ENCODE measurements around the gene THOC1. TPM values are rescaled to one million over a fixed set of nuclear protein-coding genes. Genes with fewer than 3 reads are reported as not detected.
A peak's percentile ranks its signal among the peaks of the same experiment; 100 is the strongest.
"Not testable (repeated sequence)": the region's sequence is repeated elsewhere in the genome, so short reads cannot be mapped to it uniquely, and the experiment has no call there.

The THOC1 gene
- 10 to 100 TPM; 71.6 to 99.1 TPM for total RNA-seq

GRCh38 chr18:267688-268552, at the start of gene THOC1:
THOC1 (minus strand) TSS chr18:268047; CDS start chr18:268019, 28 bp downstream.
- peak within 1 kb of the TSS; percentile 97 for H3K4me3 Mint-ChIP-seq
- H3K9me3 Mint-ChIP-seq = no peaks in the 10 kb centered on the region
- peak within 1 kb of the TSS; percentile 99 for H3K27ac Mint-ChIP-seq
- ATAC-seq (replicated peaks) = peak; percentile 96
- peaks cover 41% of the 10 kb centered on the region for H3K36me3 Mint-ChIP-seq (ENCODE audit: low read depth)
- peaks cover 11% of the 10 kb centered on the region for H3K4me1 Mint-ChIP-seq
- H3K27me3 Mint-ChIP-seq = no peaks in the 10 kb centered on the region

DNA sequence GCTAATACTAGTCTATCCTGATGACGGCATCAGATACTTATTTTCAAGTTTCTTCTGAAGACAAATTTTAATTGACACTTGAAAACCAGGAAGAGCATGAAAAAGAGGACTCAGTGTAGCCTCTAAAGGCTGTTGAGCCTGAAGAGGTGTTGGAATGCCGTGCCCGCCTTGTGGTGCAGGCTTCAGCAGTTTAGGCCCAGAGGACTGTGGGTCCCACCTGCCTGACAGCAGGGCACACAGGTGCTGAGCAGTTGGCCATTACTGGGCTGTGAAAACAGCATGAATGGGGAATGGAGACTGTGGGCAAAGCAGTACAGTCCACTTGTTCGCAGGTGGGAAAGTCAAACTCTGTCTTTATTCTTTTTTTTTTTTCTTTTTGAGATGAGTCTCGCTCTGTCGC, 49.8 kb upstream of the THOC1 start:
- H3K36me3 Mint-ChIP-seq (ENCODE audit: low read depth) = no peaks in the 10 kb centered on the region
- H3K4me1 Mint-ChIP-seq = peaks cover 5% of the 10 kb centered on the region
- no peak overlapping the region for H3K27ac Mint-ChIP-seq

GRCh38 chr18:316393-316792, 48.5 kb upstream of the THOC1 start:
- Mint-ChIP-seq H3K36me3 (ENCODE audit: low read depth) (no peaks in the 10 kb centered on the region), H3K4me1 (no peaks in the 10 kb centered on the region), H3K4me3 (no peak overlapping the region), H3K27ac (no peak overlapping the region), H3K9me3 (no peaks in the 10 kb centered on the region), H3K27me3 (peaks cover 4% of the 10 kb centered on the region)
- ATAC-seq (replicated peaks) = no peak

More for the DNA sequence above, 49.8 kb upstream of the THOC1 start:
- Mint-ChIP-seq H3K9me3 (no peaks in the 10 kb centered on the region), H3K4me3 (no peak overlapping the region), H3K27me3 (no peaks in the 10 kb centered on the region)
- ATAC-seq (replicated peaks) = no peak

DNA sequence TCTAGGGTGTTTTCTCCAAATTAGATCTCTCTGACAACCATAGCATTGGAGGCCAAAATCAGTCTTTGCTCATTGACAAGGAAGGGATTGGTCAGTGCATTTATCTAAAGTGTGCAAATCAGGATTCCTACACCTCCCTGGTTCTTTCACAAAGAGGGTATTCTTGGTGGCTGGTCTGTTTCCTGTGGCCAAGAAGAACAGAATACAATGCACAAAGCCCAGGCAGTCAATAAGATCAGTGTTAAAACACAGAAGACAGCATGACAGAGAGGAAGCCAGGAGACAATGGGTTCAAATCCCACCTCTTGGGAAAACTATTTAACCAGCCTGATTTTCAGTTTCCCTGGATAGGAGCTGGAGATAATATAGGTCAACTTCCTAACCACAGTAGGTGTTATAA, 46.1 kb upstream of the THOC1 start:
- Mint-ChIP-seq H3K36me3 (ENCODE audit: low read depth) (no peaks in the 10 kb centered on the region), H3K27ac (no peak overlapping the region), H3K4me1 (no peaks in the 10 kb centered on the region), H3K4me3 (no peak overlapping the region), H3K9me3 (no peaks in the 10 kb centered on the region), H3K27me3 (peaks cover 17% of the 10 kb centered on the region)
- ATAC-seq (replicated peaks) = no peak

- Mint-ChIP-seq H3K9me3 (no peaks in the 10 kb centered on the region), H3K4me3 (no peak overlapping the region), H3K27me3 (peaks cover 17% of the 10 kb centered on the region), H3K27ac (no peak overlapping the region), H3K36me3 (ENCODE audit: low read depth) (no peaks in the 10 kb centered on the region), H3K4me1 (no peaks in the 10 kb centered on the region)
- ATAC-seq (replicated peaks) = no peak
These were observed 44.6 kb upstream of the THOC1 start for GRCh38 chr18:312415-312814.

- no peaks in the 10 kb centered on the region for H3K4me1 Mint-ChIP-seq
- peaks cover 26% of the 10 kb centered on the region for H3K27me3 Mint-ChIP-seq
- H3K36me3 Mint-ChIP-seq (ENCODE audit: low read depth) = no peaks in the 10 kb centered on the region
- no peak for ATAC-seq (replicated peaks)
- H3K9me3 Mint-ChIP-seq = no peaks in the 10 kb centered on the region
- no peak overlapping the region for H3K4me3 Mint-ChIP-seq
- no peak overlapping the region for H3K27ac Mint-ChIP-seq
These were observed 42.2 kb upstream of the THOC1 start for GRCh38 chr18:310042-310441.

- peaks cover 29% of the 10 kb centered on the region for H3K27me3 Mint-ChIP-seq
- not testable (repeated sequence) for H3K36me3 Mint-ChIP-seq (ENCODE audit: low read depth)
These were observed 40.2 kb upstream of the THOC1 start for GRCh38 chr18:308086-308485.

DNA sequence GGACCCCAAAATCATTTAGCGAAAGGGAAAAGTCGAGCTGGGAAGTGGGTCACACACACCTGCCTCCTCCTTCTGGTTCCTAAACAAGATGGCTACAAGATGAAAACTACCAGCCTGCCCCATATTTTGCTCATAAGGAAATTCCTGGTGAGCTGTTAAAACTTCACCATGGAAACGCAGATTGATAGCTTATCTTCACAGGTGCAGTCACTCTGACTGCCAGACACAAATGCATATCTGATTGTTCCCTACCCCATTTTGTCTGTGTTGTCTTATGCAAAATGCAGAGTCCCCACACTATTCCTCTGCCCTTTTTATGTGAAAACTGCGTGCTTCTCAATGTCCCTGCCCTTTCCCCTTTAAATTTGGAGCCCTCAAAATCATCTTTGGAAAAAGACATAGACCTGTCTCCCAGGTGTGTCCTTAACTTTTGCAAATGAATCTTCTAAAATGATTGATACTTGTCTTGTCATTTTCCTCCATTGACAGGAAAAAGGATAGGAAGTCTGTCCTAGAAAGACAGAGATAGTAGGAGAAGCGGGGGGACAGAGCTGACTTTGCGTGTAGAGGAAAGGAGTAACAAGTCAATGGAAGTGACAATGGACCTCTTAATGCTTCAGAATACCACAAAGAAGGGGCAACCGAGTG, 38.9 kb upstream of the THOC1 start:
- H3K4me1 Mint-ChIP-seq = no peaks in the 10 kb centered on the region
- no peak overlapping the region for H3K4me3 Mint-ChIP-seq
- H3K9me3 Mint-ChIP-seq = no peaks in the 10 kb centered on the region
- H3K27ac Mint-ChIP-seq = no peak overlapping the region
- H3K36me3 Mint-ChIP-seq (ENCODE audit: low read depth) = no peaks in the 10 kb centered on the region
- peaks cover 26% of the 10 kb centered on the region for H3K27me3 Mint-ChIP-seq
- no peak for ATAC-seq (replicated peaks)

More at GRCh38 chr18:308086-308485, 40.2 kb upstream of the THOC1 start:
- not testable (repeated sequence) for H3K27ac Mint-ChIP-seq; H3K4me3 Mint-ChIP-seq; H3K4me1 Mint-ChIP-seq; H3K9me3 Mint-ChIP-seq; ATAC-seq (replicated peaks)

DNA sequence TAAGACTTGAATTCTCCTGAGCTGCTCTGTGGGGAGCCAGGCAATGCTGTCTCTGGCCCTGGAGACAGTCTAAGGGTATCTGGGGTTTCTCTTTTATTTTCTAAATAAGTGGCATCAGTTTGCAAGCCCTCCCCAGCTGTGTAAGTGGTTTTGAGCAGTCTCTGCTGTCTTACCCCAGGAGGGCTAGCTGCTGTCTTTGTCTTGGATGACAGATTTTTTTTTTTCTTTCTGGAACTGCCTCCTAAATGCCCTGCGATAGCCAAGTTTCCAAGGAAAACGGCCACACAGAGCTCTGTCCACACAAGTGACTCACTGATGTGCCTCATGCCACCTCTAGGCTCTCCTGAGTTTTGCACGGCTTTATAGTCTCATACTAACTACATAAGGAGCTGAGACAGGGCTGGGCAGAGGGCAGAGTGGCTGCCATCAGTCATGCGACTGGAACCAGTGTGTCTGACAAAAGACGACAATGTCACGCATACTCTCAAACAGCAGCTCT, 37.2 kb upstream of the THOC1 start:
- H3K36me3 Mint-ChIP-seq (ENCODE audit: low read depth) = no peaks in the 10 kb centered on the region

GRCh38 chr18:303607-304006, 35.8 kb upstream of the THOC1 start:
- peaks cover 15% of the 10 kb centered on the region for H3K27me3 Mint-ChIP-seq
- ATAC-seq (replicated peaks) = no peak
- no peak overlapping the region for H3K4me3 Mint-ChIP-seq
- no peaks in the 10 kb centered on the region for H3K36me3 Mint-ChIP-seq (ENCODE audit: low read depth)
- no peak overlapping the region for H3K27ac Mint-ChIP-seq
- no peaks in the 10 kb centered on the region for H3K9me3 Mint-ChIP-seq
- H3K4me1 Mint-ChIP-seq = no peaks in the 10 kb centered on the region

More for the DNA sequence above, 37.2 kb upstream of the THOC1 start:
- H3K4me3 Mint-ChIP-seq = no peak overlapping the region
- no peak overlapping the region for H3K27ac Mint-ChIP-seq
- peaks cover 20% of the 10 kb centered on the region for H3K27me3 Mint-ChIP-seq
- ATAC-seq (replicated peaks) = no peak
- no peaks in the 10 kb centered on the region for H3K9me3 Mint-ChIP-seq
- H3K4me1 Mint-ChIP-seq = no peaks in the 10 kb centered on the region

- Mint-ChIP-seq H3K4me3 (no peak overlapping the region), H3K27me3 (peaks cover 15% of the 10 kb centered on the region), H3K4me1 (no peaks in the 10 kb centered on the region), H3K36me3 (ENCODE audit: low read depth) (no peaks in the 10 kb centered on the region), H3K27ac (no peak overlapping the region), H3K9me3 (no peaks in the 10 kb centered on the region)
- ATAC-seq (replicated peaks) = no peak
These were observed 35.2 kb upstream of the THOC1 start for GRCh38 chr18:303011-303410.

DNA sequence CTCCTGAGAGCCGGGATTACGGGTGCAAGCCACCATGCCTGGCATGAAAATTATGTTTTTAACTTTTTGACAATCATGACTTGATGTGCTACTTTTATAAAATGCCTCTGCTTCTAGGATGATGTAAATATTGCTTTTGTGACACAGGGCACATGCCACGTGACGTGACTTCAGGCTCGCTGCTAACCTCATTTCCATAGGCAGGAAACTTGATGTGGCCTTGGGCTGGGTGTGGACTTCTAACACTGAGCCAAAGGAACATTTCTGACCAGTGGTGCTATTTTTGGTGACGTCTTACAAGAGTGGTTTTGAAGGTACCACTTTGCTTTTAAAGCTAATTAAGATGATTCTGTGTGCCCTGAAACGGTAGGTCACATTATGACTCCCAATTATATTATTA, 34.2 kb upstream of the THOC1 start:
- Mint-ChIP-seq H3K4me3 (no peak overlapping the region), H3K9me3 (no peaks in the 10 kb centered on the region), H3K27me3 (peaks cover 15% of the 10 kb centered on the region), H3K4me1 (no peaks in the 10 kb centered on the region), H3K27ac (no peak overlapping the region), H3K36me3 (ENCODE audit: low read depth) (no peaks in the 10 kb centered on the region)
- no peak for ATAC-seq (replicated peaks)

- Mint-ChIP-seq H3K27ac (no peak overlapping the region), H3K36me3 (ENCODE audit: low read depth) (no peaks in the 10 kb centered on the region), H3K9me3 (no peaks in the 10 kb centered on the region), H3K4me3 (no peak overlapping the region), H3K4me1 (no peaks in the 10 kb centered on the region), H3K27me3 (peaks cover 10% of the 10 kb centered on the region)
- no peak for ATAC-seq (replicated peaks)
These were observed 30.1 kb upstream of the THOC1 start for GRCh38 chr18:297936-298335.

DNA sequence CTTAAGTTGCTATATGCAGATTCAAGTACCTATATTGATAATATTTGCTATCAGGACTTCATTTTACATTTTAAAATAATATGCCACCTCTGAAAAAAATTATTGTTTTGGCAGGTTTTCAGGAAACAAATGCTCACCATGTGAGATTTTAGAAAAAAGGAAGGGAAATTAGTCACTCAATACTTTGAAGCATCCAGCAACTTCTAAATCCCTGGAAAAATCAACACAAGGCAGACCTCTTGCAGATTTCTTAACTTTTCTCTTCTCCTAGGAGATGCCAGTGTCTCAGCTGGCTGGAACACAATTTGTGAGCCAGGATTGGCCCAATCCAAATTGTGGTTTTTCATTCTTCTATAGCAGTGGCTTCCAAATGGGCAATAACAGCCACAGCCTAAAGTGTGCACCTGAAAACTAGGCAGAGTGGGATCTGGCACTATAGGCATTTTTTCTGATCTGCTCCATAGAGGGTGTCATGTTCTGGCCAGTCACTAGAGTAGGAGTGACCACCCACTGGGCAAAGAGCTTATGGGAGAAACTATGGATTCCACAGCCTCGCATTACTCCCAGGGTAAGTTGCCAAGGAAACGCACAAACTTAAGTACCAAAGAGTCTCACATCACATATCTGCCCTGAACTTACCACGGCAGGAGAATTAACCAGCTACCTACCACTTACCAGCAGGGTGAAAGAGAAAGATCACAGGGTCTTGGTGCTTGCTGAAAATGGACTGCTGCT, 28.1 kb upstream of the THOC1 start:
- Mint-ChIP-seq H3K36me3 (ENCODE audit: low read depth) (no peaks in the 10 kb centered on the region), H3K27me3 (peaks cover 13% of the 10 kb centered on the region), H3K27ac (no peak overlapping the region), H3K4me1 (no peaks in the 10 kb centered on the region), H3K9me3 (no peaks in the 10 kb centered on the region), H3K4me3 (no peak overlapping the region)
- ATAC-seq (replicated peaks) = no peak

Measured in activated T-helper 17 cell treated with anti-CD3 and anti-CD28 coated beads, Interleukin-2, amount 50 U/mL, for 72 hours (primary cell).